OCI-LY7 (cell line): Measurements from ENCODE around the gene AGPAT3. TPM values are rescaled to one million over a fixed set of nuclear protein-coding genes. Genes with fewer than 3 reads are reported as not detected.
A peak's percentile ranks its signal among the peaks of the same experiment; 100 is the strongest.
"Not testable (repeated sequence)": the region's sequence is repeated elsewhere in the genome, so short reads cannot be mapped to it uniquely, and the experiment has no call there.

Source experiments
- BruUV-seq: library from RNA; stranded (reverse); fragments of 400-500 nt; replicated peaks from 2 replicates; lab custom pipeline; 2021; lab: Mats Ljungman, UMichigan
- CTCF ChIA-PET: fragments of 300-600 bp; sonication (Branson Sonifier 250); formaldehyde crosslinking; loops from one replicate; lab custom pipeline; 2022; ENCODE audit warnings: antibody characterized with exemption; ENCODE audit not compliant: unreplicated experiment; lab: Charles Lee
- POLR2A ChIA-PET: fragments of 300-600 bp; sonication (Branson Sonifier 250); formaldehyde crosslinking; loops from one replicate; lab custom pipeline; 2022; ENCODE audit warnings: antibody characterized with exemption; lab: Charles Lee
- DNase-seq: peaks from one replicate; pipeline ENCODE4 v3.0.0-alpha.2; 2015; ENCODE audit warnings: low spot score
- H2AFZ ChIP-seq: fragments of 200-600 bp; sonication (generic), shearing (Covaris generic); 2 replicates; pipeline ENCODE4 v1.6.1; 2014; ENCODE audit warnings: mild to moderate bottlenecking, antibody characterized with exemption, low read length, moderate library complexity
- H3K27ac ChIP-seq: fragments of 200-600 bp; sonication (generic); 2 replicates; pipeline ENCODE4 v1.5.1; 2014; ENCODE audit warnings: mixed run types, low read depth, mild to moderate bottlenecking, moderate library complexity, low read length, inconsistent platforms; ENCODE audit not compliant: poor library complexity, severe bottlenecking
- H3K36me3 ChIP-seq: fragments of 200-600 bp; sonication (generic); 2 replicates; pipeline ENCODE4 v1.6.1; 2014; ENCODE audit warnings: mild to moderate bottlenecking, antibody characterized with exemption, low read length, moderate library complexity, mixed read lengths; ENCODE audit not compliant: insufficient read depth
- H3K4me1 ChIP-seq: fragments of 200-600 bp; sonication (generic); 2 replicates; pipeline ENCODE4 v1.5.1; 2014; ENCODE audit warnings: mild to moderate bottlenecking, low read length; ENCODE audit not compliant: insufficient read depth, poor library complexity, severe bottlenecking
- H3K4me2 ChIP-seq: fragments of 200-600 bp; sonication (generic); 2 replicates; pipeline ENCODE4 v1.6.1; 2014; ENCODE audit warnings: mild to moderate bottlenecking, low read length
- H3K4me3 ChIP-seq: fragments of 200-600 bp; sonication (generic); 2 replicates; pipeline ENCODE4 v1.5.1; 2014; ENCODE audit warnings: mild to moderate bottlenecking, low read depth, low read length; ENCODE audit not compliant: poor library complexity, severe bottlenecking
- H3K79me2 ChIP-seq: fragments of 200-600 bp; sonication (generic); 2 replicates; pipeline ENCODE4 v1.6.1; 2016; ENCODE audit warnings: low read depth, mild to moderate bottlenecking, low read length, moderate library complexity, mixed read lengths; ENCODE audit not compliant: insufficient read depth
- H3K9me2 ChIP-seq: fragments of 200-600 bp; sonication (generic); 2 replicates; pipeline ENCODE4 v1.6.1; 2016; ENCODE audit warnings: mild to moderate bottlenecking, low read length, mixed read lengths; ENCODE audit not compliant: insufficient read depth
- H3K9me3 ChIP-seq: fragments of 200-600 bp; sonication (generic); 2 replicates; pipeline ENCODE4 v1.6.1; 2014; ENCODE audit warnings: mild to moderate bottlenecking, mixed run types, low read length, mixed read lengths
- H4K20me1 ChIP-seq: fragments of 200-600 bp; sonication (generic); 2 replicates; pipeline ENCODE4 v1.6.1; 2014; ENCODE audit warnings: mild to moderate bottlenecking, antibody characterized with exemption, low read length, moderate library complexity, mixed read lengths; ENCODE audit not compliant: insufficient read depth
- CTCF ChIP-seq: fragments of 200-600 bp; sonication (generic); conservative IDR thresholded peaks from 2 replicates; pipeline ENCODE4 v1.5.1; 2014; ENCODE audit warnings: mild to moderate bottlenecking, antibody characterized with exemption, low read length, moderate library complexity, mixed read lengths
- EZH2phosphoT487 ChIP-seq: fragments of 200-600 bp; sonication (generic); IDR thresholded peaks from 2 replicates; pipeline ENCODE4 v1.6.1; 2018; ENCODE audit warnings: low read depth, borderline replicate concordance, mild to moderate bottlenecking, mixed run types, antibody characterized with exemption, low read length, moderate library complexity, mixed read lengths
- intact Hi-C: fragments of 100-400 bp; cut with micrococcal nuclease; formaldehyde crosslinking; loops from one replicate; pipeline ENCODE4 v1.10.0; 2022; ENCODE audit not compliant: unreplicated experiment
- total RNA-seq, 2 experiments: library from RNA; depleted of rRNA in 1 of 2; stranded (reverse); fragments of >200 nt in 1 of 2; shearing (Covaris generic) in 1 of 2; gene quantifications; 2 replicates each; pipeline ENCODE4 v1.2.3, GENCODE V29; 2014 to 2022

The AGPAT3 gene
- total RNA-seq, 2 experiments from 2014 or later = 9.2 to 33.4 TPM

GRCh38 chr21:43842742-43843141 is 22.3 kb upstream of the AGPAT3 start:
- H3K4me2 ChIP-seq = peak overlapping the region; percentile 54
- no peak for TF ChIP-seq EZH2phosphoT487
- no peak for TF ChIP-seq CTCF

GRCh38 chr21:43844906-43845305 is 20.1 kb upstream of the AGPAT3 start:
- H2AFZ ChIP-seq, H3K36me3 ChIP-seq, BruUV-seq, DNase-seq, H3K4me1 ChIP-seq, H4K20me1 ChIP-seq, H3K9me2 ChIP-seq, H3K9me3 ChIP-seq, H3K4me3 ChIP-seq, intact Hi-C loops, H3K27ac ChIP-seq, POLR2A ChIA-PET, H3K4me2 ChIP-seq, H3K79me2 ChIP-seq: not testable (repeated sequence)
- CTCF ChIA-PET = interaction anchor here (0.5 kb wide), 1 partner anchor 16 kb away, joined by 3 read pairs; no protein-coding TSS in a partner anchor

More at GRCh38 chr21:43842742-43843141, 22.3 kb upstream of the AGPAT3 start:
- Histone ChIP-seq H3K9me3 (no peaks in the 10 kb centered on the region), H3K27ac (no peak overlapping the region), H2AFZ (peak overlapping the region; percentile 73; the same call in 1 of the 2 replicates), H3K79me2 (no peaks in the 10 kb centered on the region), H3K9me2 (no peaks in the 10 kb centered on the region), H3K4me1 (peaks cover 5% of the 10 kb centered on the region), H3K36me3 (no peaks in the 10 kb centered on the region), H3K4me3 (no peak overlapping the region), H4K20me1 (no peaks in the 10 kb centered on the region)
- ChIA-PET POLR2A (no interaction called here), CTCF (no interaction called here)
- peak; percentile 26 for DNase-seq
- intact Hi-C loops = no loop called here
- BruUV-seq = no TSS peak

GRCh38 chr21:43845386-43845785 is 19.6 kb upstream of the AGPAT3 start:
- intact Hi-C loops = no loop called here
- no peak overlapping the region for H3K4me3 ChIP-seq
- no peak for TF ChIP-seq CTCF
- TF ChIP-seq EZH2phosphoT487 = no peak
- no peaks in the 10 kb centered on the region for H4K20me1 ChIP-seq
- peaks cover 5% of the 10 kb centered on the region for H3K4me1 ChIP-seq
- no peak for DNase-seq
- ChIA-PET POLR2A (no interaction called here), CTCF (interaction anchor here (0.5 kb wide), 1 partner anchor 17 kb away, joined by 3 read pairs; no protein-coding TSS in a partner anchor)
- H3K36me3 ChIP-seq = no peaks in the 10 kb centered on the region
- no peaks in the 10 kb centered on the region for H3K9me3 ChIP-seq
- BruUV-seq = no TSS peak
- H3K79me2 ChIP-seq = no peaks in the 10 kb centered on the region
- H3K9me2 ChIP-seq = no peaks in the 10 kb centered on the region
- H3K4me2 ChIP-seq = no peak overlapping the region
- no peak overlapping the region for H3K27ac ChIP-seq
- H2AFZ ChIP-seq = no peak overlapping the region
